ENCODE measurements around the gene CLPTM1.

The CLPTM1 gene

DNA sequence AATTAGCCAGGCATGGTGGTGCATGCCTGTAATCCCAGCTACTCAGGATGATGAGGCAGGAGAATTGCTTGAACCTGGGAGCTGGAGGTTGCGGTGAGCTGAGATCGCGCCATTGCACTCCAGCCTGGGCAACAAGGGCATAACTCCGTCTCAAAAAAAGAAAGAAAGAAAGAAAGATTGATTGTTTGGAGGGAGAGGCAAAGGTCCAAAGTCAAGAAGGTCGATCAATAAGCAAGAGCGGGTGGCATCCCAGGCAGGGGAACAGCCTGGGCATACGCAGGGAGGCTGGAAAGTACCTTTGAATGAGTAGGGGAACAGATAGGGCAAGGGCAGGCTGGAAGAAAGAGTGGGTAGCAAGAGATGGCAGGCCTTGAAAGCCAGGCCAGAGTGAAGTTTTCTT is 25.1 kb upstream of the CLPTM1 start:
- Histone ChIP-seq H3K27ac (no peak overlapping the region), H3K4me3 (no peak overlapping the region)

DNA sequence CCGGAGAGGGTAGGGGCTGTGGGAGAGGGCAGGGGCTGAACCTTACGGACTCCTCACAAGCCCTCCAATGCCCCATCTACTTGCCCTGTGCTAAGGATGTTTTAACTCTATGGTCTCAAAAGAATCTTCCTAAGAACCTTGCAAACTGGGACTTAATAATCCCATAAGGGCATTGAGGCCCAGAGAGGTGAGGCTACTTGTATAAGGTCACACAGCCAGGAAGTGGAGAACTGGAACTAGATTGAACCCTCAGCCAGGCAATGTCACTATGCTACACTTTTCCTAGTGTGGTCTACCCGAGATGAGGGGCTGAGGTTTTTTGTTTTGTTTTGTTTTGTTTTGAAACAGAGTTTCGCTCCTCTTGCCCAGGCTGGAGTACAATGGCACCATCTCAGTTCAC is 23.6 kb upstream of the CLPTM1 start:
- no peak overlapping the region for H3K27ac ChIP-seq

DNA sequence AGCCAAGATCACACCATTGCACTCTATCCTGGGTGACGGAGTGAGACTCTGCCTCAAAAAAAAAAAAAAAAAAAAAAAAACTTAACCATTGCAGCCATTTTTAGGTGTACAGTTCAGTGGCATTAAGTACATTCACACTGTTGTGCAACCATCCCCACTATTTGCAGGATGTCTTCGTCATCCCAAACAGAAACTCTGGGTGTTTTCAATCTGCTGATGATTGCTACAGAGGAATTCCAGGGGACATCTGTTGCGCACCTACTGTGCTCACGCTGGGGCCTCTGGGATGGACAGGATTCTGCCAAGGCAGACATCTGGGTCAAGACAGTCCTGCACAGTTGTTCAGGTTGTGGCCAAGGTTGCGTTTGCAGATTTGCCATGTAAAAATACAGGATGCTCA is 15.5 kb upstream of the CLPTM1 start:
- Histone ChIP-seq H3K4me3 (no peak overlapping the region), H3K27ac (no peak overlapping the region)

More for the DNA sequence above, 23.6 kb upstream of the CLPTM1 start:
- H3K4me3 ChIP-seq, result no peak overlapping the region

DNA sequence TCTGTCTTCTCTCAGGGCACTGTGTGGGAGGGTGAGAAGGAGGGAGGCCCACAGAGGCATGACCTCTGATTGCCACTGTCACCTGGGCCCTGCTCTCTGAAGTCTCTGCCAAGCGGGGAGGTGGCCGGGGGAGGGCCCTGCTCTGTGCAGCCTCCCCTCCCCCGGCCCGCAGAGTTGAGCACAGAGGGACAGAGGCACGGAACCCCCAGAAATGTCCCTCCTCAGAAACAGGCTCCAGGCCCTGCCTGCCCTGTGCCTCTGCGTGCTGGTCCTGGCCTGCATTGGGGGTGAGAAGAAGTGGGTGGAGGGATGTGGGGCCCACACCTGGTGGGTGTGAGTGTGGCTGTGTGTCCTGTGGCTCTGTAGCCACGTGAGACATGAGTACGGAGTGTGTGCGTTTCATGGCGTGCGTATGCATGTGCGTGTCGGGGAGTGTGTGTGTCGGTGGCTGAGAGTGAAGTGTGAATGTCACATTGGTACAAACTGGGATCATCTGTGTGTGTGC is 13.1 kb upstream of the CLPTM1 start, which contains the start of gene APOC4:
Gene APOC4 (plus strand): TSS at position 171 of the 505 bp plus-strand sequence. CDS start 41 bp downstream, at position 212.
- H3K4me3 ChIP-seq, result no peak within 1 kb of the TSS
- no peak within 1 kb of the TSS for H3K27ac ChIP-seq

DNA sequence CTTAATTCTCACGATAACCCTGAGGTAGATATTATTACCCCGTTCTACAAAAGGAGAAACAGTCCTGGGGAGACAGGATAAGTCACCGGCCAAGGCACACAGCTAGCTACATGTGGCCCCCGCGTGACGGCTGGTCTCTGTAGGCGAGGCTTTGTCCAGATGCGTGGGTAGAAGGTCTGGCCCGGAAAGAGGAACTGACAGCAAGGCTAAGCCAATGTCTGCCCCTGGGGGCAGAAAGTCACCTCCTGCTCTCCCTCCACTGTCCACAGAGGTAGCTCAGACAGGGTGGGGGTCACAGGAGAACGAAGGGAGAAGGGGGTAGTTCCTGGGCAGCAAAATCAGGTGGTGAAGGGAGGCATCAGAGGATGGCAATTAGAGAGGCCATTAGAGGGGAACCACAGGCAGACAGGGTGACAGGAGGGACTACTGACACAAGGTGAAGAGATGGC is 11.4 kb upstream of the CLPTM1 start:
- no peak overlapping the region for H3K4me3 ChIP-seq
- H3K27ac ChIP-seq, result peak overlapping the region in 2 of 21 experiments; percentile 16 to 54

DNA sequence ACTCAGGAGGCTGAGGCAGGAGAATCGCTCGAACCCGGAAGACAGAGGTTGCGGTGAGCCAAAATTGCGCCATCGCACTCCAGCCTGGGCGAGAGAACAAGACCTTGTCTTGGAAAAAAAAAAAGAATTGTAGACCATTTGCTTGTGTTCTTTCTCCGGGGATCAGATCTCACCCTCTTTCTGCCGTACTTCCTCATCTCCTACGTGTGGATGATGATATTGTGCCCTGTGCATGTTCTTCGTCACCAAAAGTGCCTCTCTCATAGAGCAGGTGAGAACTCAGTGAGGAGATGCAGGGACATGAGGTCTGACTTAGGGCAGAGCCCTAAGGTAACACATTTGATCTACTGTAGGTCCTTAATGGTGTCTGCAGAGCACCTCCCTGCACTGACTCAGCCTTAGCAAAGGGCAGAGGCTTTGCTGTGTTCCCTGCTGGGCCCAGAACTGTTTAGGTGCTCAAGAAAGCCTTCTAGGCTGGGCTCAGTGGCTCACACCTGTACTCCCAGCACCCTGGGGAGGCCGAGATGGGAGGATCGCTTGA is 8.1 kb upstream of the CLPTM1 start:
- Histone ChIP-seq H3K27ac (no peak overlapping the region), H3K4me3 (no peak overlapping the region)

DNA sequence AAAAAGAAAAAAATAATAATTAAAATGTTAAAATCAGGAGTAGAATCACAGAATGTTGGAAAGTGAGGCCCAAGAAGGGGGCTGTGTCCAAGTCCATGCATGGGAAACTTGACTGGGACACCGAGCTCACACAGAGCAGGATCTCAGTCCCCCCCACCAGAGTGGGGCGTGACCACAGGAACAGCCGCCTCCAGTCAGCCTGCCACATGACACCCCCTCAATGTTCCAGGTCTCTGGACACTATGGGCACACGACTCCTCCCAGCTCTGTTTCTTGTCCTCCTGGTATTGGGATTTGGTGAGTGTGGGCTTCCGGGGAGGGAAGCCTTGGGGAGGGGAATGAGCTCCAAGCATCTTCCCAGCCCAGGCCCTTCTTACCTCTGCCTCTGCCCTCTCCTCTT is 6.9 kb upstream of the CLPTM1 start:
- H3K27ac ChIP-seq, result no peak overlapping the region
- H3K4me3 ChIP-seq, result no peak overlapping the region

DNA sequence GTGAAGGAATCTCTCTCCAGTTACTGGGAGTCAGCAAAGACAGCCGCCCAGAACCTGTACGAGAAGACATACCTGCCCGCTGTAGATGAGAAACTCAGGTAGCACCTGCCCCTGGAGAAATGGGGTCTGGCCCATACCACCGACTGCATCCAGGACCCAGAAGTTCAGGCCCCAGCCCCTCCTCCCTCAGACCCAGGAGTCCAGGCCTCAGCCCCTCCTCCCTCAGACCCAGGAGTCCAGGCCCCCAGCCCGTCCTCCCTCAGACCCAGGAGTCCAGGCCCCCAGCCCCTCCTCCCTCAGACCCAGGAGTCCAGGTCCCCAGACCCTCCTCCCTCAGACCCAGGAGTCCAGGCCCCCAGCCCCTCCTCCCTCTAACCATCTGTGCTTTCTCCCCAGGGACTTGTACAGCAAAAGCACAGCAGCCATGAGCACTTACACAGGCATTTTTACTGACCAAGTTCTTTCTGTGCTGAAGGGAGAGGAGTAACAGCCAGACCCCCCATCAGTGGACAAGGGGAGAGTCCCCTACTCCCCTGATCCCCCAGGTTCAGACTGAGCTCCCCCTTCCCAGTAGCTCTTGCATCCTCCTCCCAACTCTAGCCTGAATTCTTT is 6.3 kb upstream of the CLPTM1 start:
- no peak overlapping the region for H3K27ac ChIP-seq
- no peak overlapping the region for H3K4me3 ChIP-seq

DNA sequence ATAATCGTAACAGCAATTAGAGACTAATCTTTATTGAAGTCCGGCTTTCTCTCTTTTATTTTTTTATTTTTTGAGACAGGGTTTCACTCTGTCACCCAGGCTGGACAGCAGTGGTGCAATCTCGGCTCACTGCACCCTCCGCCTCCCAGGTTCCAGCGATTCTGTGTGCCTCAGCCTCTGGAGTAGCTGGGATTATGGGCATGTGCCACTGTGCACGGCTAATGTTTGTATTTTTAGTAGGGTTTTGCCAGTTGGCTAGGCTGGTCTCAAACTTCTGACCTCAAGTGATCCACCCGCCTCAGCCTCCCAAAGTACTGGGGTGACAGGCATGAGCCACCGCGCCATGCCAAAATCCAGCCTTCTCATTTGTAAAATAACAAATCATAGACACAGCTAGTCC is 5.6 kb upstream of the CLPTM1 start:
- H3K4me3 ChIP-seq, result no peak overlapping the region
- no peak overlapping the region for H3K27ac ChIP-seq

DNA sequence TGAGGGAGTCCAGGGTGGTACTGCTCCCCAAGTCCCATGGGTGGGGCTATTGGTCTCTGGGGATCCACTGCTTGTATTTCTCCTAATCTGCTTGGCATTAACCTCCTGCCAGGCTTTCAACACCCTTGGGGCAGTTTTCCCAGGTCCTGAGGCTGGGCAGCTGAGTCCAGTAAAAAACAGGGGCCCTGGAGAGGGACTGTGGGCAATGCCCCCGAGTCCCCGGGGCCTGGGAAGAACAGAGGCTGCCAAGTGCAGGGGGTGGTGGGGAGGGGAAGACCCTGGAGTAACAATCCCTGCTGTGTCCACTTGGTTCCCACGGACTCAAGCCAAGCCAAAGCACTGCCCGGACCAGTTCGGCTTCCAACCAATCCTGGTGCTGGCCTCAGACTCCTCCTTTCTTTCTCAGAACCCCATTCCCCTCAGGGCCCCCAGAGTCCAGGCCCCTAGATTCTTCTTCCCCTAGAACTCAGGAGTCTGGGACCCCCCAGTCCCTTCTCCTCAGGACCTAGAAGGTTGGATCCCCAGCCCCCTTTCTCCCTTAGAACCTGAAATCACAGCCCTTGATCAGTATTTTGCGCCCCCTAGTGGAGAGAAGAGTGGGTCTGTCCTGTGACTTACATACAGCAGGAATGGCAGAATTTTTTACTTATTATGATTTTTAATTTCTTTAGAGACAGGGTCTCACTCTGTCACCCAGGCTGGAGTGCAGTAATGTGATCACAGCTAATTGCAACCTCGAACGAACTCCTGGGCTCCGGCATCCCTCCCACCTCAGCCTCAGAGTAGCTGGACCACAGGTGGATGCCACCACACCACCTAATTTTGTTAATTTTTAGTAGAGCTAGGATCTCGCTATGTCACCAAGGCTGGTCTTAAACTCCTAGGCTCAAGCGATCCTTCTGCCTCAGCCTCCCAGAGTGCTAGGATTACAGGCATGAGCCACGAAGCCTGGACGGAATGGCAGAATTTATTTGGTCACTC is 3.7 kb upstream of the CLPTM1 start:
- H3K4me3 ChIP-seq, result no peak overlapping the region

DNA sequence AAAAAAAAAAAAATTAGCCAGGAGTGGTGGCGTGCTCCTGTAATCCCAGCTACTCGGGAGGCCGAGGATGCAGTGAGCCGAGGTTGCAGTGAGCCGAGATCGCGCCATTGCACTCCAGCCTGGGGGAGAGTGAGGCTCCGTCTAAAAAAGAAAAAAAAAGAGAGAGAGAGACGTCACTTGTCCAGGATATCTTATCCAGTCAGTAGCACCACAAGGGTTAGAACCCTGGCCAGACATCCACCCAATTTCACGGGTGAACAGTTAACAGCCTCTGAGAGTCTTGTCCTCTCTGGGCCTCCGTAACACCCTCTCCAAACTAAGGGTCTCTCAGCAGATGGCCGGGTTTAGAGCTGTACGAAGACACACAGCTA is 917 bp upstream of the CLPTM1 start:
- peak overlapping the region; percentile 84 to 100 (median 98) for H3K4me3 ChIP-seq
- peak overlapping the region in 20 of 21 experiments; percentile 78 to 99 (median 93) for H3K27ac ChIP-seq

More for the DNA sequence above, 3.7 kb upstream of the CLPTM1 start:
- peak overlapping the region in 13 of 21 experiments; percentile 9 to 75 (median 50) for H3K27ac ChIP-seq

DNA sequence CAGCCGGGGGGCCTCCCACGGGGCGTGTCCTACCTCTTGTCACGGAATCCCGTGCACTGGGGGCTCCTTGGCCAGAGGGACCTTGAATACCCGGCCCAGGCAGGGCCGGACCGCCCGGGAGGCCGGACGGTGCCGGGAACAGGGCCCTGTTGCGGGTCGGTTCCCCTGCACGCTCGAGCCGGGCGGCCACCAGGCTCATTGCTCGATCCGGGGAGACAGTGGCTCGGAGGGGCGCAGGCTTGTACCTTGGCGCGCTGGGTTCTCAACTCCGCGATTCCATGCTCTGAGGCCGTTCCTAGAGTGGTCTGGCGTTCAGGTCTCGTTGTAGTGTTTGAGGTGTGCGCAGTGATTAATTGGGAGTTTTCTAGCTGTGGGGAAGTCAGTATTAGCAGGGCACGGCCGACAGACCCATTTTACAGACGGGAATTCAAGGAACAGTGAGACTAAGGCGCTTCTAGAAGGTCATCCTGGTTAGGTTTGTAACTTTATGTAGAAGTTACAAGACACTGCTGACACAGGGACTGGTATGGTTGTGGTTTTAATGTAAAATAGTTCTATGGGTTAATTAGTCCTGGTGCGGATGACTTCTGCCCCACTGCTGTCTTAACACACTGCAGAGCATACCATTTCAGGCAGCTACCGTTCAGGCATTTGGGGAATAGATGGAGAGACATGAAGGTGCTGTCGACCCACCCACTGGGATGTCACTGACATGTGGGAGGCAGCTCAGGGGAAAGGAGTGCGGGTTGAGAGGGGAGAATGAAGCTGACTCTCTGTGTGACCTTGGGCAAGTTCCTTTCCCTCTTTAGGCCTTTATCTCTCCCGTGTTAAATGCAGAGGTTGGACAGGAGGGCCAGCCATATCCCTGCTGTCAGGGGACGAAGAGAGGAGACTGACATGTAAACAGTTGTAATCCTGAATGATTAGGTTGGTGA is 592 bp downstream of the CLPTM1 start:
- peak overlapping the region; percentile 35 to 99 (median 93) for H3K27ac ChIP-seq
- H3K4me3 ChIP-seq, result peak overlapping the region; percentile 84 to 100 (median 98)

DNA sequence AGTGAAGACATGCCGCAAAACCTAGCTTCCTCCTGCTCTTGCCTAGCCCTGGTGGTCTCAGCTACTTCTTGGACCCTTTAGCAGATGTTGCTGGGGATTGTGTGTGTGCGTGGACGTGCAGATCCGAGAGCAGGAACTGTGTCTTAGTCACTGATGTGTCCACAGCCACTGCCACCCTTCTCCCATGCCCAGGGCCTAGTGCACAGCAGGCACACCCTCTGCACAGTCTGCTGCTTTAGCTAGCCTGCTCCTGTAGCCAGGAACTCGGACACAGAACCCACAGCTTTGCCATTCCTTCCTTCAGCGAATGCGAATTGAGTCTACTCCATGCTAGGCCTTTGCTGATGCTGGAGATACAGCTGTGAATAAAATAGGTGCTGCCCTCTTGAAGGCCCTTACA is 2.3 kb downstream of the CLPTM1 start:
- H3K4me3 ChIP-seq, result no peak overlapping the region
- H3K27ac ChIP-seq, result peak overlapping the region in 4 of 21 experiments; percentile 10 to 95 (median 30)

DNA sequence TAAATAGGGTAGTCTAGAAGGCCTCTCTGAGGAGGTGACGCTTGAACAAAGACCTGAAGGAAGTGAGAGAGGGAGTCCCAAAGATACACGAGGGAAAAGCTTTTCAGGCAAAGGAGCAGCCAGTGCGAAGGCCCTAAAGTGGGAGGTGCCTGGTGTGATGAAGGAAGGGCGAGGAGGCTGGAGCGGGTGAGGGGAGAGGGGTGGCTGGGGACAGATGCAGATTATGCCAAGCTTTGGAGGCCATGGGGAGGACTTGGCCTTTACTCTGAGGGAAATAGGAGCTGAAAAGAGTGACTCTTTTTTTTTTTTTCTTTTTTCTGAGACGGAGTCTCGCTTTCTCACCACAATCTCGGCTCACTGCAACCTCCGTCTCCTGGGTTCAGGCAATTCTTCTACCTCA is 2.9 kb downstream of the CLPTM1 start:
- no peak overlapping the region for H3K27ac ChIP-seq
- no peak overlapping the region for H3K4me3 ChIP-seq

DNA sequence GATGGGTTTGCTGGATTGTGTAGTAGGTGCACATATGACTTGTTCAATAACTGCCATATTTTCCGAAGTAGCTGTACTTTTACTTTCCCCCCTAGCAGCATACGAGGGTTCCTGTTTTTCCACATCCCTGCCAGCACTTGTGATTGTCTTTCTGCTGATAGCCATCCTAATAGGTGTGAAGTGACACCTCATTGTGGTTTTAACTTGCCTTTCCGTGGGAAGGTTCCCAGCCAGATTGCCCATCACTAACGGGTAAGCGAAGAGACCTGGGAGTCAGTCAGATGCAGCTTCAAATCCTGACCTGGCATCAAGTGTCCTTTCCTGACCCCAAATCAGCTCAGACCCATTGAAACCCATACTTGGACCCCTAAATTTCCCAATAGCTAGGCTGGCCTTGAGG is 4.5 kb downstream of the CLPTM1 start:
- Histone ChIP-seq H3K27ac (no peak overlapping the region), H3K4me3 (no peak overlapping the region)

DNA sequence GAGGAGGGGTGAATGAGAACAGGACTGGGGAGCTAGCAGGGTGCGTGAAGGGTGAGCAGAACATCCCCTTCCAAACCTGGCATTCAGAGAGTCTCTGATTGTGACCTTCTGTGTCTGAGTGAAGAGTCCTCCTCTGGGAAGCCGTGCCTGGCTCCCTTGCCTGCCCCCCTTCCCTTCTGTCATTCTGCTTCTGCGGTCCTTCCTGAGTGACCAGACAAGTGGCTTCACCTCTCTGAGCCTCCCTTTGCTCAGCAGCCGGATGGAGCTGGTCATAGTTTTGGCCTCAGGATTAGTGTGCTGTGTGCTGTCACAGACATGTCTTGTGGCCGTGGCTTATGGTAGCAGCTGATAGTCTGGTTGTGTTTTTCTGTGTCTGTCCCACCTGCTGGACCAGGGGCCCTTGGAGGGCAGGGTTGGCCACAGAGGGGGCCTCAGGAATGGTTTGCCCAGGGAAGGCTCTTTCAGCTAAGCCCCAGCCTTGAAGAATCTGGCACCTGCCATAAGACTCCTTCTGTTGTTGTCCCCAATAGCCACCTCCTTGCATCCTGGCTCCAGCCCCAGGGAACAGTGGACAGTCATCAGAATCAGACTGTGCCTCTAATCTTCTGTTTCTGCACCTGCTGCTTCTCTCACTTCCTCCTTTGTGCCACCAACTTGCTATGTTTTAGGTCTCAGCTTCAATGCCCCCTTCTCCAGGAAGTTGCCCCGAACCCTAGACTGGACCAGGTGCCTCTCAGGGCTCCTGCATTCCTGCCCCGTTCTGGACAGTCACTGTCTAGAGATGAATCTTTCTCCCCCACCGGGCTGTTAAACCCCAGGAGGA is 5.9 kb downstream of the CLPTM1 start:
- H3K27ac ChIP-seq, result peak overlapping the region in 1 of 21 experiments; percentile 62
- no peak overlapping the region for H3K4me3 ChIP-seq

DNA sequence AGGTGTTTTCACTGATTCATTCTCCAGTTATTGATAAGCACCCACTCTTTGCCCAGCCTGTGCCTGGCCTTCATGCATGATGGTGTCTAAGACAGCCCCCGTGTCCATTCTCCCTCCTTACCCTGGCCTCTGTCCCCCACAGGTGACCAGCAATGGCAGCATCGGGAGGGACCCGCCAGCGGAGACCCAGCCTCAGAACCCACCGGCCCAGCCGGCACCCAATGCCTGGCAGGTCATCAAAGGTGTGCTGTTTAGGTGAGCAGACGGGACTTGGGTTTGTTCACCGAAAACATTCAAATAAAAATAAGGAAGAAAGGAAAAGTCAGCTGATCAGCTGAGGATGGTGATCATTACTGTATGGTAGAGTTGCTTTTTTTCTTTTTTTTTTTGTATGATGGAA is 6.6 kb downstream of the CLPTM1 start:
- Histone ChIP-seq H3K27ac (peak overlapping the region in 1 of 21 experiments; percentile 62), H3K4me3 (no peak overlapping the region)

DNA sequence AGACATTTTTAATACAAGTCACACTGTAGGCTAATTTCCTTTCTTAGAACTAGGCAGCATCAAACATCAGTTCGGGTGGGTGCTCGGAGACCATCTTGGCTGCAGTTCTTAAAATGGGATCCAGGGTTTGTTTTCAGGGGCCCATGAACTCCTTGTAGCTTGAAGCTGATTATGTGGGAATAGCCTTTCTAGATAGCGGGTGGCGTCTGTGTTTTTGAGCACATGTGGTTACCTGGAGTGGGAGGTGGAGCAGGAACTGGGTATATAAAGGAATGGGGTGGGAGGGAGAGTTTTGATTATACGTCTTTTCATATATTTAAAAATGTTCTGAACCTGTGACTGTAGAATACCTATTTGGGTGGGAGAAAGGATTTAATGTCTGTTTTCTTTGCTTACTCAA is 12.9 kb downstream of the CLPTM1 start:
- no peak overlapping the region for H3K27ac ChIP-seq
- no peak overlapping the region for H3K4me3 ChIP-seq

Measured in skin epidermis (tissue), 12 donors.